Mesenchymal stem cell (in vitro differentiated cells and primary cell): Measurements from ENCODE around the gene MBNL2.
A peak's percentile ranks its signal among the peaks of the same experiment; 100 is the strongest.

Experiments used
- DNase-seq: peaks from one replicate; pipeline ENCODE4 v3.0.0-alpha.2; 2013
- H2AFZ ChIP-seq: one replicate; pipeline ENCODE4 v1.6.1; 2013; ENCODE audit warnings: low read depth, mild to moderate bottlenecking, control low read depth, inconsistent platforms, low read length, moderate library complexity
- H2AK5ac ChIP-seq: 2 replicates; pipeline ENCODE4 v1.6.1; 2013; ENCODE audit warnings: low read length, moderate library complexity, mild to moderate bottlenecking, inconsistent platforms; ENCODE audit not compliant: severe bottlenecking
- H2BK120ac ChIP-seq: one replicate; pipeline ENCODE4 v1.6.1; 2013; ENCODE audit warnings: low read depth, mild to moderate bottlenecking, inconsistent platforms, low read length, moderate library complexity
- H2BK12ac ChIP-seq, 2 experiments: one replicate each; pipeline ENCODE4 v1.6.1; 2013; ENCODE audit warnings: inconsistent platforms in 2 of 2, low read length in 2 of 2, mild to moderate bottlenecking in 2 of 2, moderate library complexity in 2 of 2, control low read depth in 1 of 2
- H2BK15ac ChIP-seq: one replicate; pipeline ENCODE4 v1.6.1; 2013; ENCODE audit warnings: mild to moderate bottlenecking, low read depth, inconsistent platforms; ENCODE audit not compliant: poor library complexity, severe bottlenecking
- H2BK5ac ChIP-seq: 2 replicates; pipeline ENCODE4 v1.6.1; 2013; ENCODE audit warnings: low read depth, mild to moderate bottlenecking, low read length, control low read depth, inconsistent platforms; ENCODE audit not compliant: poor library complexity, severe bottlenecking
- H3K14ac ChIP-seq, 2 experiments: one replicate each; pipeline ENCODE4 v1.6.1; 2013; ENCODE audit warnings: inconsistent platforms in 2 of 2, low read length in 2 of 2, control low read depth in 1 of 2, mild to moderate bottlenecking in 1 of 2, moderate library complexity in 1 of 2
- H3K18ac ChIP-seq, 2 experiments: one replicate each; pipeline ENCODE4 v1.6.1; 2013; ENCODE audit warnings: inconsistent platforms in 2 of 2, low read length in 2 of 2, control low read depth in 1 of 2, low read depth in 1 of 2, mild to moderate bottlenecking in 1 of 2
- H3K23ac ChIP-seq, 2 experiments: one replicate each; pipeline ENCODE4 v1.6.1; 2013; ENCODE audit warnings: inconsistent platforms in 2 of 2, low read length in 2 of 2, mild to moderate bottlenecking in 2 of 2, moderate library complexity in 2 of 2, control low read depth in 1 of 2
- H3K27ac ChIP-seq: 2 replicates; pipeline ENCODE4 v1.5.1; 2013; ENCODE audit warnings: mild to moderate bottlenecking, moderate library complexity, low read length, control low read depth, inconsistent platforms; ENCODE audit not compliant: poor library complexity, severe bottlenecking
- H3K27me3 ChIP-seq, 2 experiments: 2 replicates each; pipeline versions ENCODE4 v1.6.1 to v1.7.0; 2013; ENCODE audit warnings: low read length in 2 of 2, mild to moderate bottlenecking in 2 of 2, moderate library complexity in 2 of 2, control low read depth in 1 of 2, inconsistent platforms in 1 of 2; ENCODE audit not compliant: control insufficient read depth in 1 of 2, insufficient read depth in 1 of 2
- H3K36me3 ChIP-seq, 2 experiments: 2 replicates each; pipeline versions ENCODE4 v1.6.1 to v1.7.0; 2013; ENCODE audit warnings: low read length in 2 of 2, control low read depth in 1 of 2, inconsistent platforms in 1 of 2, low read depth in 1 of 2, mild to moderate bottlenecking in 1 of 2; ENCODE audit not compliant: insufficient read depth in 2 of 2, control insufficient read depth in 1 of 2
- H3K4ac ChIP-seq, 2 experiments: one replicate each; pipeline ENCODE4 v1.6.1; 2013; ENCODE audit warnings: inconsistent platforms in 2 of 2, low read length in 2 of 2, mild to moderate bottlenecking in 2 of 2, moderate library complexity in 2 of 2, control low read depth in 1 of 2, low read depth in 1 of 2
- H3K4me1 ChIP-seq: 2 replicates; pipeline ENCODE4 v1.6.1; 2013; ENCODE audit warnings: low read depth, low read length, control low read depth; ENCODE audit not compliant: control insufficient read depth, insufficient read depth
- H3K4me2 ChIP-seq: 2 replicates; pipeline ENCODE4 v1.6.1; 2013; ENCODE audit warnings: low read length, mild to moderate bottlenecking, inconsistent platforms; ENCODE audit not compliant: poor library complexity, severe bottlenecking
- H3K4me3 ChIP-seq, 2 experiments: 2 replicates each; pipeline versions ENCODE4 v1.5.1 to v1.7.0; 2013; ENCODE audit warnings: low read length in 2 of 2, mild to moderate bottlenecking in 2 of 2, control low read depth in 1 of 2, low read depth in 1 of 2; ENCODE audit not compliant: insufficient read depth in 1 of 2
- H3K79me1 ChIP-seq: replicated peaks from 2 replicates; pipeline ENCODE4 v1.6.1; 2013; ENCODE audit warnings: mild to moderate bottlenecking, control low read depth, low read length, inconsistent platforms; ENCODE audit not compliant: poor library complexity, severe bottlenecking
- H3K9ac ChIP-seq: 2 replicates; pipeline ENCODE4 v1.7.0; 2013; ENCODE audit warnings: mild to moderate bottlenecking, low read length, moderate library complexity
- H3K9me3 ChIP-seq: 2 replicates; pipeline ENCODE4 v1.7.0; 2013; ENCODE audit warnings: mild to moderate bottlenecking, low read length; ENCODE audit not compliant: control insufficient read depth
- H4K8ac ChIP-seq: one replicate; pipeline ENCODE4 v1.6.1; 2013; ENCODE audit warnings: inconsistent platforms, mild to moderate bottlenecking, low read length, moderate library complexity
- H4K91ac ChIP-seq: one replicate; pipeline ENCODE4 v1.6.1; 2013; ENCODE audit warnings: mild to moderate bottlenecking, low read length, inconsistent platforms
- WGBS: methylation state at CpG from one replicate; pipeline ENCODE4 v1.1.7; 2013; ENCODE audit warnings: mixed read lengths; 5-methylcytosine and 5-hydroxymethylcytosine counted together

Gene MBNL2

GRCh38 chr13:97426695-97427094, 204.6 kb downstream of the MBNL2 start:
- no peak overlapping the region for H4K8ac ChIP-seq
- H2AFZ ChIP-seq = no peak overlapping the region
- H3K9ac ChIP-seq = no peak overlapping the region
- WGBS = 80% methylated on average over 2 of the region's 3 CpGs
- H3K27me3 ChIP-seq = no peaks in the 10 kb centered on the region
- H3K4me3 ChIP-seq = no peak overlapping the region
- no peak overlapping the region for H3K4ac ChIP-seq
- H2BK5ac ChIP-seq = no peak overlapping the region
- no peak overlapping the region for H2AK5ac ChIP-seq
- no peak overlapping the region for H2BK15ac ChIP-seq
- no peak overlapping the region for H3K14ac ChIP-seq
- no peak overlapping the region for H2BK12ac ChIP-seq
- no peak overlapping the region for H3K27ac ChIP-seq
- H3K23ac ChIP-seq = no peak overlapping the region
- no peak overlapping the region for H3K18ac ChIP-seq
- H3K4me1 ChIP-seq = no peaks in the 10 kb centered on the region
- peaks cover 12% of the 10 kb centered on the region for H3K79me1 ChIP-seq
- no peaks in the 10 kb centered on the region for H3K9me3 ChIP-seq
- DNase-seq = no peak
- H4K91ac ChIP-seq = no peak overlapping the region
- no peak overlapping the region for H2BK120ac ChIP-seq
- H3K4me2 ChIP-seq = no peak overlapping the region
- no peaks in the 10 kb centered on the region for H3K36me3 ChIP-seq

- Histone ChIP-seq H3K9ac (peak overlapping the region; percentile 64), H4K91ac (no peak overlapping the region), H3K23ac (no peak overlapping the region), H3K79me1 (peaks cover 14% of the 10 kb centered on the region), H3K9me3 (no peaks in the 10 kb centered on the region), H3K27me3 (no peaks in the 10 kb centered on the region), H2BK5ac (no peak overlapping the region), H3K4me2 (no peak overlapping the region), H3K27ac (no peak overlapping the region), H3K14ac (no peak overlapping the region), H2BK15ac (no peak overlapping the region), H2AFZ (no peak overlapping the region), H2BK120ac (no peak overlapping the region), H2BK12ac (no peak overlapping the region), H3K4me3 (peak overlapping the region in 1 of 2 experiments; percentile 36), H3K36me3 (no peaks in the 10 kb centered on the region), H3K18ac (no peak overlapping the region), H3K4me1 (no peaks in the 10 kb centered on the region), H4K8ac (no peak overlapping the region), H2AK5ac (no peak overlapping the region), H3K4ac (no peak overlapping the region)
- DNase-seq = no peak
- WGBS = 91% methylated on average over 6 of the region's 6 CpGs
Measured at GRCh38 chr13:97429681-97430081, 207.5 kb downstream of the MBNL2 start.

GRCh38 chr13:97430296-97430695, 208.2 kb downstream of the MBNL2 start:
- Histone ChIP-seq H2BK15ac (no peak overlapping the region), H3K4me2 (no peak overlapping the region), H2BK12ac (no peak overlapping the region), H3K27ac (no peak overlapping the region), H3K9me3 (no peaks in the 10 kb centered on the region), H3K18ac (no peak overlapping the region), H2AFZ (no peak overlapping the region), H3K27me3 (no peaks in the 10 kb centered on the region), H3K14ac (no peak overlapping the region), H3K4ac (no peak overlapping the region), H2BK120ac (no peak overlapping the region), H2BK5ac (no peak overlapping the region), H3K4me1 (no peaks in the 10 kb centered on the region), H3K9ac (peak overlapping the region; percentile 64), H4K91ac (no peak overlapping the region), H2AK5ac (no peak overlapping the region), H3K36me3 (no peaks in the 10 kb centered on the region), H3K4me3 (peak overlapping the region in 1 of 2 experiments; percentile 36), H4K8ac (no peak overlapping the region), H3K23ac (no peak overlapping the region), H3K79me1 (peaks cover 14% of the 10 kb centered on the region)
- 88% methylated on average over 4 of the region's 4 CpGs for WGBS
- DNase-seq = no peak

GRCh38 chr13:97431171-97431764, 209.1 kb downstream of the MBNL2 start:
- 85% methylated on average over 3 of the region's 4 CpGs for WGBS
- H3K4ac ChIP-seq = no peak overlapping the region
- H3K4me2 ChIP-seq = no peak overlapping the region
- H3K18ac ChIP-seq = no peak overlapping the region
- no peak overlapping the region for H2BK15ac ChIP-seq
- H2AFZ ChIP-seq = no peak overlapping the region
- no peak overlapping the region for H3K27ac ChIP-seq
- DNase-seq = no peak
- H2BK5ac ChIP-seq = no peak overlapping the region
- peaks cover 14% of the 10 kb centered on the region for H3K79me1 ChIP-seq
- no peaks in the 10 kb centered on the region for H3K9me3 ChIP-seq
- H3K14ac ChIP-seq = no peak overlapping the region
- H2AK5ac ChIP-seq = no peak overlapping the region
- peak overlapping the region; percentile 84 for H3K9ac ChIP-seq
- H3K36me3 ChIP-seq = no peaks in the 10 kb centered on the region
- no peak overlapping the region for H4K91ac ChIP-seq
- H3K27me3 ChIP-seq = no peaks in the 10 kb centered on the region
- no peak overlapping the region for H4K8ac ChIP-seq
- no peaks in the 10 kb centered on the region for H3K4me1 ChIP-seq
- no peak overlapping the region for H3K23ac ChIP-seq
- H2BK12ac ChIP-seq = no peak overlapping the region
- no peak overlapping the region for H2BK120ac ChIP-seq
- peak overlapping the region in 1 of 2 experiments; percentile 88 for H3K4me3 ChIP-seq
